ENCODE measurements around the gene WDR81. TPM values are rescaled to one million over a fixed set of nuclear protein-coding genes. Genes with fewer than 3 reads are reported as not detected.

WDR81 gene
- total RNA-seq, 1 experiment from 2014 or later = 8.7 TPM

GRCh38 chr17:1709403-1709951 is 15.0 kb upstream of the WDR81 start:
- H3K27me3 ChIP-seq = no peaks in the 10 kb centered on the region
- no peaks in the 10 kb centered on the region for H3K9me3 ChIP-seq (replicated peaks)
- peaks cover 9% of the 10 kb centered on the region for H3K4me1 ChIP-seq
- DNase-seq = no peak
- H3K4me3 ChIP-seq = peak overlapping the region; percentile 93
- H3K36me3 ChIP-seq = no peaks in the 10 kb centered on the region
- H3K27ac ChIP-seq = no peak overlapping the region

- no peaks in the 10 kb centered on the region for H3K9me3 ChIP-seq (replicated peaks)
- H3K4me3 ChIP-seq = peak within 1 kb of the TSS; percentile 93
- DNase-seq = peak; percentile 58 to 70
- no peaks in the 10 kb centered on the region for H3K27me3 ChIP-seq
- peaks cover 7% of the 10 kb centered on the region for H3K4me1 ChIP-seq
- H3K27ac ChIP-seq = no peak within 1 kb of the TSS; the same call in 1 of the 2 replicates
- H3K36me3 ChIP-seq = no peaks in the 10 kb centered on the region
Observed at GRCh38 chr17:1709971-1710806, 14.3 kb upstream of the WDR81 start, which contains the start of gene TLCD2. TSS of gene TLCD2 (minus strand) at chr17:1710377. CDS start at chr17:1710242, 135 bp downstream.

GRCh38 chr17:1710807-1711553 is 13.5 kb upstream of the WDR81 start:
- Histone ChIP-seq H3K27me3 (no peaks in the 10 kb centered on the region), H3K36me3 (no peaks in the 10 kb centered on the region), H3K4me1 (peaks cover 4% of the 10 kb centered on the region; the same call in 1 of the 2 replicates), H3K9me3 (replicated peaks) (no peaks in the 10 kb centered on the region), H3K4me3 (peak overlapping the region; percentile 93), H3K27ac (no peak overlapping the region)
- no peak for DNase-seq

- no peak overlapping the region for H3K4me3 ChIP-seq
- no peaks in the 10 kb centered on the region for H3K36me3 ChIP-seq
- no peak overlapping the region for H3K27ac ChIP-seq
- no peak for DNase-seq
- H3K9me3 ChIP-seq (replicated peaks) = no peaks in the 10 kb centered on the region
- H3K4me1 ChIP-seq = peaks cover 4% of the 10 kb centered on the region; the same call in 1 of the 2 replicates
- H3K27me3 ChIP-seq = no peaks in the 10 kb centered on the region
Observed at GRCh38 chr17:1711804-1712203, 12.7 kb upstream of the WDR81 start.

- Histone ChIP-seq H3K36me3 (no peaks in the 10 kb centered on the region), H3K9me3 (replicated peaks) (no peaks in the 10 kb centered on the region), H3K27ac (no peak overlapping the region), H3K4me1 (peaks cover 4% of the 10 kb centered on the region; the same call in 1 of the 2 replicates), H3K4me3 (no peak overlapping the region), H3K27me3 (no peaks in the 10 kb centered on the region)
- DNase-seq = no peak
Observed at GRCh38 chr17:1712271-1712670, 12.2 kb upstream of the WDR81 start.

GRCh38 chr17:1713160-1713877 is 11.2 kb upstream of the WDR81 start:
- DNase-seq = no peak
- H3K4me3 ChIP-seq = no peak overlapping the region
- H3K36me3 ChIP-seq = no peaks in the 10 kb centered on the region
- no peaks in the 10 kb centered on the region for H3K27me3 ChIP-seq
- H3K4me1 ChIP-seq = peaks cover 4% of the 10 kb centered on the region; the same call in 1 of the 2 replicates
- H3K27ac ChIP-seq = no peak overlapping the region
- H3K9me3 ChIP-seq (replicated peaks) = no peaks in the 10 kb centered on the region

GRCh38 chr17:1713878-1714426 is 10.6 kb upstream of the WDR81 start:
- Histone ChIP-seq H3K27me3 (no peaks in the 10 kb centered on the region), H3K4me1 (peaks cover 4% of the 10 kb centered on the region; the same call in 1 of the 2 replicates), H3K9me3 (replicated peaks) (no peaks in the 10 kb centered on the region), H3K4me3 (peak overlapping the region; percentile 74), H3K36me3 (no peaks in the 10 kb centered on the region), H3K27ac (peak overlapping the region; percentile 82)
- DNase-seq = peak; percentile 55 to 68

GRCh38 chr17:1714427-1714979 is 10.0 kb upstream of the WDR81 start:
- peak; percentile 90 to 96 for DNase-seq
- peak overlapping the region; percentile 74 for H3K4me3 ChIP-seq
- peak overlapping the region; percentile 82 for H3K27ac ChIP-seq
- no peaks in the 10 kb centered on the region for H3K36me3 ChIP-seq
- no peaks in the 10 kb centered on the region for H3K27me3 ChIP-seq
- H3K9me3 ChIP-seq (replicated peaks) = no peaks in the 10 kb centered on the region
- peaks cover 4% of the 10 kb centered on the region; the same call in 1 of the 2 replicates for H3K4me1 ChIP-seq

GRCh38 chr17:1714980-1715802 is 9.3 kb upstream of the WDR81 start:
- H3K4me3 ChIP-seq = peak overlapping the region; percentile 74
- H3K9me3 ChIP-seq (replicated peaks) = no peaks in the 10 kb centered on the region
- H3K4me1 ChIP-seq = peaks cover 4% of the 10 kb centered on the region; the same call in 1 of the 2 replicates
- no peaks in the 10 kb centered on the region for H3K36me3 ChIP-seq
- no peaks in the 10 kb centered on the region for H3K27me3 ChIP-seq
- DNase-seq = peak; percentile 72 to 80
- H3K27ac ChIP-seq = peak overlapping the region; percentile 82

GRCh38 chr17:1715803-1716075 is 8.8 kb upstream of the WDR81 start:
- H3K36me3 ChIP-seq = no peaks in the 10 kb centered on the region

GRCh38 chr17:1716076-1716911 is 8.2 kb upstream of the WDR81 start:
- Histone ChIP-seq H3K4me1 (peaks cover 4% of the 10 kb centered on the region; the same call in 1 of the 2 replicates), H3K27me3 (no peaks in the 10 kb centered on the region), H3K27ac (peak overlapping the region; percentile 99), H3K4me3 (peak overlapping the region; percentile 77), H3K9me3 (replicated peaks) (no peaks in the 10 kb centered on the region), H3K36me3 (no peaks in the 10 kb centered on the region)
- DNase-seq = peak; percentile 99

More at GRCh38 chr17:1715803-1716075, 8.8 kb upstream of the WDR81 start:
- no peak for DNase-seq
- peak overlapping the region; percentile 74 for H3K4me3 ChIP-seq
- H3K4me1 ChIP-seq = peaks cover 4% of the 10 kb centered on the region; the same call in 1 of the 2 replicates
- H3K27me3 ChIP-seq = no peaks in the 10 kb centered on the region
- H3K9me3 ChIP-seq (replicated peaks) = no peaks in the 10 kb centered on the region
- peak overlapping the region; percentile 82 for H3K27ac ChIP-seq

- H3K4me1 ChIP-seq = peaks cover 4% of the 10 kb centered on the region
- H3K36me3 ChIP-seq = no peaks in the 10 kb centered on the region
- peak; percentile 94 to 97 for DNase-seq
- H3K4me3 ChIP-seq = peak overlapping the region; percentile 77
- no peaks in the 10 kb centered on the region for H3K9me3 ChIP-seq (replicated peaks)
- H3K27ac ChIP-seq = peak overlapping the region; percentile 99
- no peaks in the 10 kb centered on the region for H3K27me3 ChIP-seq
Observed at GRCh38 chr17:1716912-1717695, 7.4 kb upstream of the WDR81 start.

Measured in SJCRH30 (cell line).